KOPT-K1 (cell line): ENCODE data around the gene NECAB2.

ENCODE experiments used
- H3K27ac ChIP-seq: fragments of 200-600 bp; sonication (generic); 2 replicates; pipeline ENCODE4 v1.5.1; 2016; ENCODE audit warnings: antibody characterized with exemption, mild to moderate bottlenecking, low read depth, low read length; ENCODE audit not compliant: poor library complexity, severe bottlenecking
- H3K36me3 ChIP-seq: fragments of 200-600 bp; sonication (generic); 2 replicates; pipeline ENCODE4 v1.5.1; 2017; ENCODE audit warnings: antibody characterized with exemption, mild to moderate bottlenecking, low read length, moderate library complexity; ENCODE audit not compliant: insufficient read depth
- H3K9me3 ChIP-seq: fragments of 200-600 bp; sonication (generic); 2 replicates; pipeline ENCODE4 v1.5.1; 2017; ENCODE audit warnings: antibody characterized with exemption, low read length, mild to moderate bottlenecking; ENCODE audit not compliant: insufficient read depth, poor library complexity, severe bottlenecking

Gene NECAB2

DNA sequence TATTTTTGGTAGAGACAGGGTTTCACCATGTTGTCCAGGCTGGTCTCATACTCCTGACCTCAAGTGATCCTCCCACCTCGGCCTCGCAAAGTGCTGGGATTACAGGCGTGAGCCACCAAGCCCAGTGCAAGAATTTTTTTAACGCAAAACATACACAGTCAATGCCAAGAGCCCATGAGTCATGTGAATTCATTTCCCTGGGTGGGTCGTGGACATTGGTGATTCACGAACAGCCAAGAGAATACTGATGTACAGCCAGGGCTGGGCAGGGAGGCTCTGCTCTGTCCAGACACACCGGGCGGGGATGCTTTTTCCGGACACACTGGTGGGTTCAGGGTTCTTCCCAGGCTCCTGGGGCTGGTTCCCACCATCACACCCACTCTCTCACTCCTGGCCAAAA, 56.8 kb downstream of the NECAB2 start:
- Histone ChIP-seq H3K36me3 (no peaks in the 10 kb centered on the region), H3K9me3 (peaks cover 29% of the 10 kb centered on the region), H3K27ac (no peak overlapping the region)

- Histone ChIP-seq H3K9me3 (peaks cover 12% of the 10 kb centered on the region), H3K36me3 (no peaks in the 10 kb centered on the region), H3K27ac (no peak overlapping the region)
Observed at GRCh38 chr16:84026606-84027005, 58.6 kb downstream of the NECAB2 start.

- Histone ChIP-seq H3K27ac (no peak overlapping the region), H3K36me3 (no peaks in the 10 kb centered on the region), H3K9me3 (peaks cover 2% of the 10 kb centered on the region)
Observed at GRCh38 chr16:84027625-84028024, 59.6 kb downstream of the NECAB2 start.

GRCh38 chr16:84029297-84030047, 61.4 kb downstream of the NECAB2 start:
- Histone ChIP-seq H3K9me3 (no peaks in the 10 kb centered on the region), H3K27ac (no peak overlapping the region), H3K36me3 (no peaks in the 10 kb centered on the region)

- Histone ChIP-seq H3K27ac (no peak overlapping the region), H3K9me3 (peaks cover 10% of the 10 kb centered on the region), H3K36me3 (no peaks in the 10 kb centered on the region)
Observed at GRCh38 chr16:84031556-84031955, 63.5 kb downstream of the NECAB2 start.

GRCh38 chr16:84032458-84033178, 64.6 kb downstream of the NECAB2 start:
- Histone ChIP-seq H3K9me3 (peaks cover 11% of the 10 kb centered on the region), H3K27ac (no peak overlapping the region), H3K36me3 (no peaks in the 10 kb centered on the region)

DNA sequence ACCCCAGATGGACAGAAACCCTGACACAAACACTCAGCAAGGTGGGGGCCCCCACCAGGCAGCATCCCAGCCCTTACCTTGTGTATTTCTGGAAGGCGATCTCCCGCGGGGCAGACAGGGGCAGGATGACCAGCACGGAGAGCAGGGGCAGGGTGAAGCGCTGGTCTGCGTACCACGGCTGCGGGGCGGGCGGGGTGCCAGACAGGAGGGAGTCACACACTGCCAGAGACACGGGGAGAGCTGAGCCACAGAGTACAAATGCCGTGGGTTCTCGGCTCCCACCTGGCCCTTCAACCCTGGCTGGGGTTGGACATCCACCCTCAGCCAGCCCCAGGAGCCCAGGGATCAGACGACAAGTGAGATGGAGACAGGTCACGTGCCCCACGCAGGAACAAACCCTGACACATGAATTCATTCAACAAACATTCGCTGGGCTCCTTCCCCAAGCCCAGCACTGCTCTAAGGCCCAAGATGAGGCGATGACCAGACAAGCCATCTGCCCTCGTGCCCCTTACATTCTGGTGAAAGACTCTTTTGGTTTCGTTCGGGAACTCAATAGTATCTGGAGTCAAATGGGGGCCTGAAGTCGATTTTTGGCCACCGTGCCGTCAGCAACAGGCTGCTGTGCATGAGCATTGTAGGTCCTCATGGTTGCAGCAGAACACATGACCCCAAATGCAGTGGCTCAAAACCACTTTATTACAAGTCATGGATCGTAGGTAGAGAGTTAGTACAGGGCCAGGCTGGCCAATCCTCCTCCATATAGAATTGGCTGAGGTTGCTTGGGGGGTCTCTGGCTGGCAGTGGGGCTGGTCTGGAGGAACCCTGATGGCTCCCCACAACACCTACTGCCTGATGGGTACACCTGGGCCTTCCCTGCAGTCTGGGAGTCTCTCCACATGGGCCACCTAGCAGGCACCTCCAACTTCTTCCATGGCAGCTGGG, 65.5 kb downstream of the NECAB2 start:
- no peak overlapping the region for H3K27ac ChIP-seq
- H3K36me3 ChIP-seq: no peaks in the 10 kb centered on the region
- H3K9me3 ChIP-seq: peaks cover 11% of the 10 kb centered on the region

DNA sequence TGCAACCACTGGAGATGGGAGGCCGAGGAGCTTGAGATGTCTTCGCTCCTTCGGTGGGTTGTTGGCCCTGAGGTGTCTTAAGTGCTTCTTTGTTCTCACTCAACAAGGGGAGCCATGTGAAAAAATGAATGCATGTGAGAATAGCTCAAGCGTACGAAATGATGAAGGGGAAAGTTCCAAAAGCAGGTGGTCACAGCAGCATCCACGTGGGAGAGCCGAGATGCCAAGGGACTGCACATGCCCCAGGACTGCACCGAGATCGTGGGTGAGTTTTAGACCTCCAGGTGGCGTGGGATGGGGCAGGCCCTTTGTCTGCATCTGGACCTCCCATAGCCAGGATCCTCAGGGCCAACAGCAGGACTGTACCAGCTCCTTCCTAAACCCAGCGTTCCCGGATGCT, 66.5 kb downstream of the NECAB2 start:
- Histone ChIP-seq H3K9me3 (peaks cover 11% of the 10 kb centered on the region), H3K27ac (no peak overlapping the region)

GRCh38 chr16:84036131-84036530, 68.1 kb downstream of the NECAB2 start:
- H3K36me3 ChIP-seq: no peaks in the 10 kb centered on the region
- H3K27ac ChIP-seq: no peak overlapping the region
- H3K9me3 ChIP-seq: peaks cover 11% of the 10 kb centered on the region

More for the DNA sequence above, 66.5 kb downstream of the NECAB2 start:
- no peaks in the 10 kb centered on the region for H3K36me3 ChIP-seq

- H3K27ac ChIP-seq: no peak overlapping the region
- H3K36me3 ChIP-seq: no peaks in the 10 kb centered on the region
Observed at GRCh38 chr16:84036982-84037425, 69.0 kb downstream of the NECAB2 start.

DNA sequence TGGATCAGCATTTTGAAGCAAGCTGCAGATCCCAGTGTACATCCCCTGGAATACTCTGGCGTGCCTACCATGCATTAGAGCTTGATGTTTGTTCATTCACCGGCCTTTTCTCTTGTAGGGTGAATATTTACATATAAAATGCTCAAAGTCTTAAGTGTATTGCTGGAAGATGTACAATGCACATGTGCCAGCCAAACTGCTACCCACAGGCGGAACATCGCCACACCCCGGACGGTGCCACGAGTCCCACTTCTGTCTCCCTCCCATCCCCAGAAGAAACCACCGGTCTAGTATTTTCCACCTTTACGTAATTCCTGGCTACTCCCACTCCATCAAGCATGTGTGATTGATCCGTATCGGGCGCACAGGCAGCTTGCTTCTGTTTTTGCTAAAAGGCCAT, 70.4 kb downstream of the NECAB2 start:
- H3K9me3 ChIP-seq: peaks cover 11% of the 10 kb centered on the region
- no peaks in the 10 kb centered on the region for H3K36me3 ChIP-seq
- no peak overlapping the region for H3K27ac ChIP-seq

More at GRCh38 chr16:84036982-84037425, 69.0 kb downstream of the NECAB2 start:
- peaks cover 11% of the 10 kb centered on the region for H3K9me3 ChIP-seq

GRCh38 chr16:84039696-84040095, 71.7 kb downstream of the NECAB2 start:
- H3K36me3 ChIP-seq: no peaks in the 10 kb centered on the region
- no peak overlapping the region for H3K27ac ChIP-seq
- peaks cover 11% of the 10 kb centered on the region for H3K9me3 ChIP-seq

DNA sequence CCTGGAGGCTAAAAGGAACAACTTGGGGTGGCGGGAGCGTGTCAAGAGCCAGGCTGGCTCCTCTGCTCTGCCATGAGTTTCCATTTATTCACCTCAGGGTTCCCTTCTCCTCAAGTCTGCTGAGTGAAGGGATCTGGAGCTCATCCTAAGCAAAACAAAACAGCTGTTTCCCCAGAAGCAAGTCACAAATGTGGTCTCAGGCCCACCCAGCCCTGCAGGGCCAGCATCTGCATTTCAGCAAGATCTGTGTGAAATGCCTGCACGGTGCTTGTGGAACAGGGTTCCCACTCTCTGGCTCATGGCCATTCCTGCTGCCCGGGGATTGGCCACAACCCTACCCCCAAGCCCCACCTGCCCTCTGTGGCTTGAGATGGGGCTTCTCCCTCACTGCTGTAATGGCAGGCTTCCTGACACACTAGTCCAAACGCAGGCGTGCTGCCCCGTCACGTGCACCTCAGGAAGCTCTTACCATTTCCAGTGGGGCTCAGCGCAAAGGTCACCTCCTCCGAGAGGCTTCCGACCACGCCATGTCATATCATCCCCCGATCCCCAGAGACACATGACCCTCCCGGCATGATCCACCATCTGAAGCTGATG, 72.3 kb downstream of the NECAB2 start:
- peaks cover 11% of the 10 kb centered on the region for H3K9me3 ChIP-seq
- H3K27ac ChIP-seq: no peak overlapping the region
- H3K36me3 ChIP-seq: no peaks in the 10 kb centered on the region
